Measurements from ENCODE around the gene SEC14L5.

Gene SEC14L5

DNA sequence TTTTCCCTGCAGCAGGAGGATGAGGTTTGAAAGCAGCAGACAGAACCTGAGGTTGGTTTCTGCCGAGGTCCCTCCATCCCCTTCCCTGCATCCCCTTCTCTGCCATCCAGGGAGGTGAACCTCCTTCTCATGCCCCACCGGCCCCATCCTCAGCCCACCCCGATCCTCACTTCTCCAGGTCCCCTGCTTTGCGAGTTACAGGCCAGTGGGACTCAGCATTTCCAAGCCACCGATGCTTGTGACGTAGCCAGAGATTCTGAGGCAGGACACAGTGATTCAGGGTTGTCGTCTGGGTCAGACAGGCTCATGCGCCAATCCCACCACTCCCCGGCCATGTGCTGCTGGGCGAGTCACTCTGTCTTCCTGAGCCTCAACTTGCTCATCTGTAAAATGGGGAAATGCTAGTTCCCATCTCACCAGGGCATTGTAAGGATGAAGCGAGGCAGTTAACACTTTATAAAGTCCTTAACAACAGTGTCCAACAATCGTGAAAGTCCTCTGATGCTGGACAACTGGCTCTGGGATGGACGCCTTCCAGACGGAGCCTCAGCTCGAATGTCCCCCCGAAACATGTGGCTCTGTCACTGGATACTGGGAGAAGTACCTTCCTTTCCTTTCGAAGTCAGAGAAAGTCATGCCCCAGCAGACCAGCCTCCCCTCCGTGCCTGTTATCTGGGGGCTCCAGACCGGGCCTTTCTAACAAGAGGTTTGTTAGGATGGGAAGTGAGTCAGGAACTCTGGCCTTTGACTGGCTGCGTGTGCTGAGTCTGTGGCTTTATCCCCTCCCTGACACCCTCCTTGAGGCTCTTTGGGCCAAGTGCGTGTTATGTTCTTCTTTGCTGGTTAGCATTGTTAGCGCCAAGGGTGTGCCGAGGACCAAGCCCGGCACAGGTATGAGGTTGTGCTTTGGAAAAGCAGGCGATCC lies 21.9 kb downstream of the SEC14L5 start:
- DNase-seq (ENCODE audit: low read depth): no peak
- H3K4me3 ChIP-seq (ENCODE audit: low read depth, low read length): no peak overlapping the region

DNA sequence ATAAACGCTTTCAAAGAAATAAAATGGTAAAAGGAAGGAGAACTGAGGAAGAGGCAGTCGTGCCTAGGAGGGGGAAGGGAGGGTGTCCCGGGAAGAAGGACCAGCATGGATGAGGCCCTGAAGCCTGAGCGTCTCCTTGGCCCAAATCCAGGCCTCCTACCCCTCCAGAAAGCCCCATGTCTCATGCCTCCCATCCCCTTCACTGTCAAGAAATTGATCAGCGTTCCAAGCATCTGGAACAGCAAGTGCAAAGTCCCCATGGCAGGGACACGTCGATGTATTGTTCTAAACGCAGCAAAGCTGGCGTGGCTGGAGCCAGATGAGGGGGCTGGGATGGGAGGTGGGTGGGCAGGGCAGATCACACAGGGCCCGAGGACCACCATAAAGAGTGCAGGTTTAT lies 22.6 kb downstream of the SEC14L5 start:
- no peak for DNase-seq (ENCODE audit: low read depth)
- no peak overlapping the region for H3K4me3 ChIP-seq (ENCODE audit: low read depth, low read length)

DNA sequence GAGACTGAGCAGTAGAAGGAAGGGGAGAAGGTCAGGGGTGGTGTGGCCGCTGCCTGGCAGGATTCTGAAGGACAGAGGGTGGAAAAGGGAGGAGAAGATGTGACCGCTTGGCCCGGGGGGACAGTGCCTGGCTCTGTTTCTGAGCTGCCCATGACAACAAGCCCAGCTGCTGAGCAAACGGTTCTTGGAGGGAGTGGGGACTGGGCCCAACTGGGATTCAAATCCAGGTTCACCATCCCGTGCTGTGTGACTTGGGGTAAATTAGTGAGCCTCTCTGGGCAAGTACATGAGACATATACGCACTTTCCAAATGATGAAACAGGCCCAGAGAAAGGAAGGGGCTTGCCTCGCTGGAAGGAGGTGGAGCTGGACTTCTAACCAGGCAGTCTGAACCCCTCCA lies 23.3 kb downstream of the SEC14L5 start:
- no peak overlapping the region for H3K4me3 ChIP-seq (ENCODE audit: low read depth, low read length)
- DNase-seq (ENCODE audit: low read depth): no peak

DNA sequence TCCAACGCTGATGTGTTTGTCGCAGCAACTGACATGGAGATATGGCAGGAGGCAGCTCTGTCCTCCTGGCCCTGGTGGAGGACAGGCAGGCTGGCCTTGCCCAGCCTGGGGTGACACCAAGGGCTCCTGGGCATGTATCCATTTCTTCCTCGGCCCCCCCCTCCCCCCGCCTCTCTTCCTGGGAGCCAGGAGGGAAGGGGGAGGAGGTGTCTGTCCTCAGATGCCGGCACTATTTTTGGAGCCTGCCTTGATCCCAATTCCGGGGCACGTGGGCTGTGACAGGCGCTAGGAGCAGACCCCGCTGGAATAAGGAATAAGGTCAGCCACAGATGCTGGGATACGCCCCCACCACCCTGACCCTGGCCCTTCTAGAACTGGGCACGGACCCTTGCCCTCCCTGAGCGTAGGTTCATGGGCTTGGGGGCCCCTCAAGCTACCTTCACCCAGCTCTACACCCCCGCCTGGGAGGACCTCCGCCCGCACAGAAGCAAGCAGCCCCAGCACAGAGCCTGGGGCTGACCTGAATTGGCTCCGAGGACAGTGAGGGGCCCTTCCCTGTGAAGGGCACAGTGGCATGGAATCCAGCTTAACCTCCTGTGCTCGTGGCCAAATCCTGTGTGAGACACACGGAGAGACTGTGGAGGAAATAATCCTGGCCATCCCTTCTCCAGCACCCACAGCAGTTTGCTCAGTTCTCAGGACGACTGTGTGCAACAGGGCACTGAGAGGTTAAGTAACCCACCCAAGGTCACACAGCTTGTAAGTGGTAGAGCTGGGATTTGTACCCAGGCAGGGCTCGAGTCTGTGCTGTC lies 24.1 kb downstream of the SEC14L5 start:
- H3K4me3 ChIP-seq (ENCODE audit: low read depth, low read length): no peak overlapping the region
- DNase-seq (ENCODE audit: low read depth): no peak

DNA sequence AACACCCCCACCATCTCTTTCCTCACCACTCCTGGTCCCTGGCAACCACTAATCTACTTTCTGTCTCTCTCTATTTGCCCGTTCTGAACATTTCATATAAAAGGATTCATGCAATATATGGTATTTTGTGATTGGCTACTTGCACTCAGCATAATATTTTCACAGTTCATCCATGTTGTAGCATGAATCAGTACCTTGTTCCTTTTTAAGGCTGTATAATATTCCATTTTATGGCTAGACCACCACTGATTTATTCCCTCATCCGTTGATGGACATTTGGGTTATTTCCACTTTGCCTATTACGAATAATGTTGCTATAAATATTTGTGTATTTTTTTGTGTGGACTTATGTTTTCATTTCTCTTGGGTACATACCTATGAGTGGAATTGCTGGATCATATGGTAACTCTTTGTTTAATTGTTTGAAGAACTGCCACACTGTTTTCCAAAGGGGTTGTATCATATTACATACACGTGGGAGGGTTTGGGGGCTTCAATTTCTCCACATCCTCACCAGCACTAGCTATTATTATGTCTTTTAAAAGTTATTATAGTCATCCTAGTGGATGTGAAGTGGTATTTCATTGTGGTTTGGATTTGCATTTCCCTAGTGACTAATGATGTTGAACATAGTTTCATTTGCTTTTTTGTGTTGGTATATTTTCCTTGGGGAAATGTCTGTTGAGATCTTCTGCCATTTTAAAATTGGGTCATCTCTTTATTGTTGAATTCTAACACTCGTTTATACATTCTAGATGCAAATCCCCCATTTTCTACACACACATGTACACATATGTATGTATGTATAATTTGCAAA lies 26.3 kb downstream of the SEC14L5 start:
- H3K4me3 ChIP-seq (ENCODE audit: low read depth, low read length): no peak overlapping the region
- no peak for DNase-seq (ENCODE audit: low read depth)

DNA sequence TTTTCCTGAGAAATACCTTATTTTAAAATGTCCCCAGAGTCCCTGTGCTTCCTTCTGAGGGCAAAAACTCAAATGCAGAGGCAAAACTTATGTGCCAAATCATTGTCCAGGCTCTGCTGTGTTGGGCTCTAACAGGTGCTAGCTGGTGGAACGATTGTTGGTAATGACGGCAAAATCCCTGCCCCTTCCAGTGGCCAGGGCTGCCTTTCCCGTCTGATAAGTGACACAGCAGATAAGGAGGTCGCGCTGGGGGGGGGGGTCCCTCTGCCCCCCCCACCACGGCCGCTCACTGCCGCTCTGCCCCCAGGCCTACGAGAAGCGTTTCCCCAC lies 29.1 kb downstream of the SEC14L5 start:
- no peak for DNase-seq (ENCODE audit: low read depth)
- H3K4me3 ChIP-seq (ENCODE audit: low read depth, low read length): no peak overlapping the region

DNA sequence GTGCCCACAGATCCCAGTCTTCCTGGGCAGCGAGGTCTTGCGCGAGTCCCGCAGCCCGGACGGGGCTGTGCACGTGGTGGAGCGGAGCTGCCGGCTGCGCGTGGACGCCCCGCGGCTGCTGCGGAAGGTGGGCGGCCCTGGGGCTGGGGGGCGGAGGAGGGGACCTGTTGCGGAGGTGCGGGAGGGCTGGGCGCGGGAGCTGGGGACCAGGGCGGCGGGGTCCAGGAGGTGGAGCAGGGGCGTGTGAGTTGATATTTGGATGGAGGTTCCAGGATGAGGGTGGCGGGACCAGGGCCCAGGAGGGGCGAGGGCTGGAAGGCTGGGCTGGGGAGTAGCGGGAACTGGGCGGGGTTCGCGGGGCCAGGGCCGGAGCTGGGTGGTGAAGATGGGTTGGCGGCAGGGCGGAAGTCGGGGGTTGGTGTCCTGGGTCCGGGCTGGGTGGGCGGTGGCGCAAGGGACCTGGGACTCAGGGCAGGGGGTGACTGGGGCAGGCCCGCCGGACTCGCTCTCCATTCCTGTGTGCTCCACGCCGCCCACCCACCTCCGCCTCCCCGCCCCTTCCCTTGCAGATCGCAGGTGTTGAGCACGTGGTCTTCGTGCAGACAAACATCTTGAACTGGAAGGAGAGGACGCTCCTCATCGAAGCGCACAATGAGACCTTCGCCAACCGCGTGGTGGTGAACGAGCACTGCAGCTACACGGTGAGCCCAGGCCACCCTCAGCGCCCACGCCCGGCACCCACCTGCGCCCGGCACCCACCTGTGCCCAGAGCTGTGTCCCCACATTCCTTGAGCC lies 29.6 kb downstream of the SEC14L5 start:
- H3K4me3 ChIP-seq (ENCODE audit: low read depth, low read length): no peak overlapping the region
- no peak for DNase-seq (ENCODE audit: low read depth)

DNA sequence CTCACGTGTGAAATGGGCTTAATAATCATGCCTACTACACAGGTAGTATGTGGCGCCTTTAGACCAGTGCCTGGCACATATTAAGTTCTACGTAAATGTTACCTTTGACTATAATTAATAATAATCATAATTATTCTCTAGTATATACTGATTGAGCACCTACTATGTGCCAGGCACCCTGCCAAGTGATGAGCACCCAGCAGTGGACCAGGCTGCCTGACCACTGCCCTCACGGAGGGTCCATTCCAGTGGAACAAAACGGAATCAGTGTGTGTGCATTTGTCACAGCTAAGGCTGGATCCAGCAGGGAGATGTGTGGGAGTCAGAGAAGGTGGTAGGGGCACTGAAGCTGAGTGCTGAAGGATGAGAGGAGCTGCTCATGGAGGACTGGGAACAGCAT lies 30.5 kb downstream of the SEC14L5 start:
- DNase-seq (ENCODE audit: low read depth): no peak
- no peak overlapping the region for H3K4me3 ChIP-seq (ENCODE audit: low read depth, low read length)

DNA sequence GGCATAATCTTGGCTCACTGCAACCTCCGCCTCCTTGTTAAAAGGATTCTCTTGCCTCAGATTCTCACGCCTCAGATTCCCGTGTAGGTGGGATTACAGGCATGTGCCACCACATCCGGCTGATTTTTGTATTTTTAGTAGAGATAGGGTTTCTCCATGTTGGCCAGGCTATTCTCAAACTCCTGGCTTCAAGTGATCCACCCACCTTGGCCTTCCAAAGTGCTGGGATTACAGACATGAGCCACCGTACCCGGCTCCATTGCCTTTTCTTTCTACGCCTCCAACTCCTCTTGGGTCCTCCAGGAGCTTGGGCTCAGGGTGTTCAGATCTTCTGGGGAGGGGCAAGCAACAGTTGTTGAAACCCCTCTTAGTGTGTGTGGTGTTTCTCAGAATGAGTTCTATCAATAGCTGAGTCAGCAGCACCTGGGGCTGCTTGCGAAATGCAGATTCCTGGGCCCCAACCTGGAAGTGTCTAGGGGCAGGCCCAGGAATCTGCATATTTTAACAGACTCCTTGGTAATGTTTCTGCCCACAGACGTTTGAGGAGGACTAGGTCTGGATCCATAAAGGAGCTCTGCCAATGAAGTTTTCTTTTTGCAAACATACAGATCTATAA lies 31.4 kb downstream of the SEC14L5 start:
- no peak overlapping the region for H3K4me3 ChIP-seq (ENCODE audit: low read depth, low read length)
- DNase-seq (ENCODE audit: low read depth): no peak

DNA sequence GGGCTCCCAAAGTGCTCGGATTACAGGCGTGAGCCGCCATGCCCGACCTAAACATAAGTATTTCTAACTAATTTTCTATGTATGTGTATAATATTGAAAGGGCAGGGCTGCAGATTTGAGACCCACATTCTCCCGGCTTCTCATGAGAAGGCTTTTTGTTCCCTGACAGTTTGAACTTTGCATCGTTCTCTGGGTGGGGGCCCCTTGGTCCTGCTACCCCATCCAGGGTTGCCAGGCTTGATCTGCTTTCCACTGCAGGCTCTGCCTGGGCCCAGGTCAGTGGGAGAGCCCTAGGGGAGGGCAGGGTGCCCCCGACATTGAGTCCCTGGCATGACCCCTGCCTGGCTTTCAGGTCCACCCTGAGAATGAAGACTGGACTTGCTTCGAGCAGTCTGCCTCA lies 32.3 kb downstream of the SEC14L5 start:
- H3K4me3 ChIP-seq (ENCODE audit: low read depth, low read length): no peak overlapping the region
- no peak for DNase-seq (ENCODE audit: low read depth)

DNA sequence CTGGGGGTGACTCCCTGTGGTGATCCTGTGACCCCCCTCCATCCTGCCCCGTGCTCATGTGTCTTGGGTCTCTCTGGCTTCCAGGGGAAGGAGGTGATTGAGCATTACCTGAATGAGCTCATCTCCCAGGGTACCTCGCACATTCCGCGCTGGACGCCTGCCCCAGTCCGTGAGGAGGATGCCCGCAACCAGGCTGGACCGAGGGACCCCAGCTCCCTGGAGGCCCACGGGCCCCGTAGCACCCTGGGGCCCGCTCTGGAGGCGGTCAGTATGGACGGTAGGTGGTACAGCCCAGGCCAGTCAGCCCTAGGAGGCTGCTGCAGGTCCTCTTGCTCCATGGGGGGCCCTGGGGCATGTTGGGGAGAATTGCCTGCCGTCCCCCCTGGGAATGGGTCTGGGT lies 33.6 kb downstream of the SEC14L5 start:
- no peak for DNase-seq (ENCODE audit: low read depth)
- no peak overlapping the region for H3K4me3 ChIP-seq (ENCODE audit: low read depth, low read length)

DNA sequence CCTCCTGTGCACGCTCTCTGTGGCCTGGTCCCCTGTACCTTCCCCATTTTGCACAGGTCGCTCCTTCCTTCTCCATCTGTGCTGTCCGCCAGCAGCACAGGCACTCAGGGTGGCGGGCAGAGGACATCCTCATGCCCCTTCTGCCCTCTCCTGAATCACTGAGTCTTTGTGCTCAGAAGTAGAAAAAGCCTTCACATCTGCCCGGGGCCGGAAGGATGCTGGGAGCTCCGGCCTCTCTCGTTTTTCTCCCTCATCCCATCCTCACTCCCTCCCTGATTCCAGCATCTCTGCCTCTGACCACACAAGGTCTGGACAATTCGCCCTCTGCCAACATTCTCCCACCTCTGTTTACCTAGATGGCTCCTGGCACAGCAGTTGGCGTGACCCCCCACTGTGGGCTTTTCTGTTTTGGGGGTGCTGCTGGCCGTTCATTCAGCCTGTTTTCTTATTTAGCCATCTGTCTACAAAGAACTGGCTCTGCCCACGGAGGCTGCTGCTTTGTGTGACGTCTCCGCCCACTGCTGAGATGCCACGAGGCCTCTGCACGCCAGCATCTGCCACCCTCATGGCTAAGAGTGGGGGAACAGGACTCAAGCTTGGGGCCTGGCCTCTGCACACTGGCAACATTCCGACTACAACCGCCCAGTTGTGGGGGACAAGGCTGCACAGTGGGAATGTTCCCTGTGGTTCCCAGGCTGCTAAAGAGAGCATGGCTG lies 36.7 kb downstream of the SEC14L5 start:
- DNase-seq (ENCODE audit: low read depth): no peak
- H3K4me3 ChIP-seq (ENCODE audit: low read depth, low read length): no peak overlapping the region

DNA sequence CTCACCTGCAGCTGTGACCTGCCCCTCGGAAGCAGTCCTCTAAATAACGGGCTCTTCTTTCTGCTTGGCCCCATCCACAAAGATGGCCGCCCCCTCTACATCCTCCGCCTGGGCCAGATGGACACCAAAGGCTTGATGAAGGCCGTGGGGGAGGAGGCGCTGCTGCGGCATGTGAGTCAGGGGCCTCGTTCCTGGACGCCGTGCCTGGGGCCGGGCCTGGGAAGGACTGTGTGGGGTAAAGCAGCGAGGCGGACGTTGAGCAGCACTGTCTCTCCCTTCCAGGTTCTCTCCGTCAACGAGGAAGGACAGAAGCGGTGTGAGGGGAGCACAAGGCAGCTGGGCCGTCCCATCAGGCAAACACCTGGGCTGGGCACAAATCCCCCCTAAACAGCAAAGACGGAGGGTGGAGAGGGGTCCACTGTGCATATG lies 42.5 kb downstream of the SEC14L5 start:
- no peak overlapping the region for H3K4me3 ChIP-seq (ENCODE audit: low read depth, low read length)

DNA sequence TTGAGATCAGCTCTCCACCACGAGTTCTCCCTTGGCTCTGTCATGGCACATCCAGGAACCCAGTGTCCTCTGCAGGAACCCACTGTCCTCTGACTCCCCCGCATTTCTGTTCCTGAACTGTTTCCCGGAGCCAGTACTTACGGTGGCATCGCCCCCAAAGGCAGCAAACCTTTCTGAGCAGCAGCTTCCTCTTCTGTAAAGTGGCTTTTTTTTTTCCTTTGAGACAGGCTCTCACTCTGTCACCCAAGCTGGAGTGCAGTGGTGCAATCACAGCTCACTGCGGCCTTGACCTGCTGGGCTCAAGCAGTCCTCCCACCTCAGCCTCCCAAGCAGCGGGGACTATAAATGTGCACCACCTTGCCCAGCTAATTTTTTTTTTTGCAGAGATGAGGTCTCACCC lies 43.4 kb downstream of the SEC14L5 start:
- DNase-seq (ENCODE audit: low read depth): no peak
- no peak overlapping the region for H3K4me3 ChIP-seq (ENCODE audit: low read depth, low read length)

More for the DNA sequence above, 42.5 kb downstream of the SEC14L5 start:
- no peak for DNase-seq (ENCODE audit: low read depth)

DNA sequence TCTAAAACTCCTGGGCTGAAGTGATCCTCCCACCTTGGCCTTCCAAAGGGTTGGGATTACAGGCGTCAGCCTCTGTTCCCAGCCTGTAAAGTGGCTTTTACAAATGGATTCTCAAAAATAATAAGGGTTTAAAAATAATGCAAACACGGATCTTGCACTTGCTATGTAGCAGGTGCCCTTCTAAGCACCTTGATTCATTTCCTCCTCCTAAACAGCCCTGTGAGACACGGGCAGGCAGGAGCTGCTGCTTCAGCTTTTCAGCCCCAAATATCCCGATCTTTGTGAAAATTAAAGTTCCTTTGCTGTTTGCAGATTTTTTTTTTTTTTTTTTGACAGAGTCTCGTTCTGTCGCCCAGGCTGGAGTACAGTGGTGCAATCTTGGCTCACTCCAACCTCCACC lies 43.9 kb downstream of the SEC14L5 start:
- H3K4me3 ChIP-seq (ENCODE audit: low read depth, low read length): no peak overlapping the region
- no peak for DNase-seq (ENCODE audit: low read depth)

DNA sequence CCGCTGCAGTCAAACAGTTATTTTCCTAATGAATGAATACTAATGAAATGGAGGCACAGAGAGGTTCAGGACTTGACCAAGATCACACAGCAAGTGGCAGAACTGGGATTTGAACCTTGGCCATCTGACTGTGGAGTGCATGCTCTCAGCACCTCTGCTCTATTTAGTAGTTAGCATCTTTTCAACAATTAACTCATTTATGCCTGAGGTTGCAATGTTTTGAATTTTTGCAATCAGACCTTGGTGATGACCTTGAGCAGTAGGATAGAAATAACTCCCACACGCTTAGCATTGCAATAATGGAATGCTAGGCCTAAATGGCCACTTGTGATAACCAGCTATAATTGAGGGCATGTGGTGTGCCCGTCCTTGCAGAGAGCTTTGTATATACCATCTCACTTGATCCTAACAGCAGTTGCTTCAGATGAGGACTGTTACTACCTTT lies 44.6 kb downstream of the SEC14L5 start:
- no peak for DNase-seq (ENCODE audit: low read depth)
- H3K4me3 ChIP-seq (ENCODE audit: low read depth, low read length): no peak overlapping the region

DNA sequence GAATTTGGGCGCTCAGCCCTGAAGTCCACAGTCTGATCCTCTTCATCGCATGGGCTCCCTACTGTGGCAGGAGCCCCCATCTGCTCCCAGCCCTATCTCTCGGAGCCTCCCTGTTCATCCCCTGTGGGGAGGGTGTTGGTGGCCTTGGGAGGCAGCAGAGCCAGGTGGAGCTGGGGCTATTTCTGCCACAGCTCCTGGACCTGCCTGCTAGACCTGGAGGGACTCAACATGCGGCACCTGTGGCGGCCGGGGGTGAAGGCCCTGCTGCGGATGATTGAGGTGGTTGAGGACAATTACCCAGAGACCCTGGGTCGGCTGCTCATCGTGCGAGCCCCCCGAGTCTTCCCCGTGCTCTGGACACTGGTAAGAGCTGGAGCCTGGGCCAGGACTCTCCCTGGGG lies 45.1 kb downstream of the SEC14L5 start:
- no peak for DNase-seq (ENCODE audit: low read depth)

DNA sequence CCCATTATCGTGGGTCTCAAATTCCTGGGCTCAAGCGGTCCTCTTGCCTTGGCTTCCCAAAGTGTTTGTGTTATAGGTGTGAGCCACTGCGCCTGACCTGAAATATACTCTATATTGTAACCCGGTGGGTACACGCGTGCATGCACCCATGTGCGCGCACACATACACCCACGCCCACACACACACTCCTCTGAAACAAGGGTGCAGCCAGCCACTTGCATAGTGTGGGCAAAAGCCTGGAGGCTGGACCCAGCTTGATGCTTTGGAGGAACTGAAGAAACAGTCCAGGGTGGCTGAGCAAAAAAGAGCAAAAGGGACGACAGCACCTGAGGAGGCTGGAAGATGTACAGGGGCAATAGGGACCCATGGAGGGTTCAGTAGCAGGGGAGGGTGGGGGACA lies 45.7 kb downstream of the SEC14L5 start:
- DNase-seq (ENCODE audit: low read depth): no peak

More for the DNA sequence above, 45.1 kb downstream of the SEC14L5 start:
- no peak overlapping the region for H3K4me3 ChIP-seq (ENCODE audit: low read depth, low read length)

More for the DNA sequence above, 45.7 kb downstream of the SEC14L5 start:
- H3K4me3 ChIP-seq (ENCODE audit: low read depth, low read length): no peak overlapping the region
